Suprapubic skin (tissue), 4 donors: ENCODE data around the gene SYNC. TPM values are rescaled to one million over a fixed set of nuclear protein-coding genes. Genes with fewer than 3 reads are reported as not detected.

ENCODE experiments used
- DNase-seq, 2 donors: peaks; one replicate each; pipeline ENCODE4 v3.0.0-alpha.2; 2019; ENCODE audit warnings: low spot score in 2 of 2
- H3K27ac ChIP-seq: fragments of 200-600 bp; sonication (generic); one replicate; pipeline ENCODE4 v1.5.1; 2019
- H3K27me3 ChIP-seq: fragments of 200-600 bp; sonication (generic); one replicate; pipeline ENCODE4 v1.5.1; 2019
- H3K36me3 ChIP-seq: fragments of 200-600 bp; sonication (generic); one replicate; pipeline ENCODE4 v1.5.1; 2019
- H3K4me1 ChIP-seq: fragments of 200-600 bp; sonication (generic); one replicate; pipeline ENCODE4 v1.5.1; 2019
- H3K4me3 ChIP-seq: fragments of 200-600 bp; sonication (generic); one replicate; pipeline ENCODE4 v1.5.1; 2019; ENCODE audit warnings: mild to moderate bottlenecking
- H3K9me3 ChIP-seq: fragments of 200-600 bp; sonication (generic); one replicate; pipeline ENCODE4 v1.5.1; 2019
- CTCF ChIP-seq, 2 donors: fragments of 200-600 bp in 1 of 2; fragments of 450-650 bp in 1 of 2; sonication (generic) in 1 of 2; IDR thresholded peaks; one replicate each; pipeline ENCODE4 v1.5.1; 2016 to 2019; ENCODE audit warnings: antibody characterized with exemption in 2 of 2, mild to moderate bottlenecking in 1 of 2, moderate library complexity in 1 of 2
- EP300 ChIP-seq: sonication (generic); formaldehyde crosslinking; IDR thresholded peaks from one replicate; pipeline ENCODE4 v1.6.1; 2017; ENCODE audit warnings: antibody characterized with exemption
- POLR2A ChIP-seq, 2 donors: fragments of 450-650 bp; IDR thresholded peaks; one replicate each; pipeline ENCODE4 v1.6.1; 2017; ENCODE audit warnings: antibody characterized with exemption in 2 of 2, mild to moderate bottlenecking in 2 of 2, moderate library complexity in 2 of 2
- POLR2AphosphoS5 ChIP-seq, 3 donors: sonication (generic); formaldehyde crosslinking; IDR thresholded peaks; one replicate each; pipeline ENCODE4 v1.6.1; 2017; ENCODE audit warnings: antibody characterized with exemption in 3 of 3
- WGBS: methylation state at CpG from one replicate; pipeline ENCODE4 v1.1.5; 2018; 5-methylcytosine and 5-hydroxymethylcytosine counted together
- total RNA-seq, 4 donors: library from RNA; depleted of rRNA; stranded (reverse); fragments of >200 nt; gene quantifications; one replicate each; pipeline ENCODE4 v1.1.0, GENCODE V29; 2016

Gene SYNC
- total RNA-seq, 4 donors from 2014 or later: 7.4 to 11.4 (median 8.3) TPM

GRCh38 chr1:32695098-32695904 is 7.3 kb downstream of the SYNC start:
- peak; percentile 89 to 90 for DNase-seq
- peak overlapping the region; percentile 24 for H3K27ac ChIP-seq

GRCh38 chr1:32693455-32694174 is 9.0 kb downstream of the SYNC start:
- peaks cover 17% of the 10 kb centered on the region for H3K4me1 ChIP-seq
- TF ChIP-seq POLR2AphosphoS5 (IDR thresholded peaks at IDR 0.05) (no peak), POLR2A (IDR thresholded peaks at IDR 0.05) (no peak), CTCF (IDR thresholded peaks at IDR 0.05) (no peak), EP300 (no peak)
- H3K9me3 ChIP-seq: no peaks in the 10 kb centered on the region
- DNase-seq: peak in 1 of 2 donors; percentile 21
- H3K4me3 ChIP-seq: no peak overlapping the region
- H3K36me3 ChIP-seq: no peaks in the 10 kb centered on the region
- no peaks in the 10 kb centered on the region for H3K27me3 ChIP-seq
- 93% methylated on average over 5 of the region's 6 CpGs for WGBS
- no peak overlapping the region for H3K27ac ChIP-seq

More at GRCh38 chr1:32695098-32695904, 7.3 kb downstream of the SYNC start:
- no peaks in the 10 kb centered on the region for H3K36me3 ChIP-seq
- no peak overlapping the region for H3K4me3 ChIP-seq
- H3K4me1 ChIP-seq: peaks cover 17% of the 10 kb centered on the region
- TF ChIP-seq EP300: no peak
- no peak for TF ChIP-seq POLR2AphosphoS5 (IDR thresholded peaks at IDR 0.05)
- no peak for TF ChIP-seq CTCF (IDR thresholded peaks at IDR 0.05)
- WGBS: 66% methylated on average over 17 of the region's 17 CpGs
- H3K9me3 ChIP-seq: no peaks in the 10 kb centered on the region
- no peaks in the 10 kb centered on the region for H3K27me3 ChIP-seq

- Histone ChIP-seq H3K36me3 (peaks cover 32% of the 10 kb centered on the region), H3K27me3 (no peaks in the 10 kb centered on the region), H3K27ac (no peak overlapping the region), H3K4me3 (no peak overlapping the region), H3K9me3 (no peaks in the 10 kb centered on the region), H3K4me1 (peaks cover 20% of the 10 kb centered on the region)
- DNase-seq: no peak
- 92% methylated on average over 2 of the region's 2 CpGs for whole genome bisulfite sequencing
- TF ChIP-seq POLR2A (IDR thresholded peaks at IDR 0.05): no peak
- TF ChIP-seq CTCF (IDR thresholded peaks at IDR 0.05): no peak
- no peak for TF ChIP-seq POLR2AphosphoS5 (IDR thresholded peaks at IDR 0.05)
- no peak for TF ChIP-seq EP300
These were observed 16.2 kb downstream of the SYNC start for GRCh38 chr1:32686387-32686786.

- Histone ChIP-seq H3K4me1 (peaks cover 20% of the 10 kb centered on the region), H3K27me3 (no peaks in the 10 kb centered on the region), H3K36me3 (peaks cover 40% of the 10 kb centered on the region), H3K27ac (peak overlapping the region; percentile 46), H3K4me3 (no peak overlapping the region), H3K9me3 (no peaks in the 10 kb centered on the region)
- DNase-seq: peak in 1 of 2 donors; percentile 2
- TF ChIP-seq POLR2A (IDR thresholded peaks at IDR 0.05) (no peak), POLR2AphosphoS5 (IDR thresholded peaks at IDR 0.05) (no peak), EP300 (no peak), CTCF (IDR thresholded peaks at IDR 0.05) (no peak)
- WGBS: 75% methylated on average over 2 of the region's 2 CpGs
These were observed 17.1 kb downstream of the SYNC start for GRCh38 chr1:32685498-32685897.
